ENCODE data around the gene TNS2.

The TNS2 gene

DNA sequence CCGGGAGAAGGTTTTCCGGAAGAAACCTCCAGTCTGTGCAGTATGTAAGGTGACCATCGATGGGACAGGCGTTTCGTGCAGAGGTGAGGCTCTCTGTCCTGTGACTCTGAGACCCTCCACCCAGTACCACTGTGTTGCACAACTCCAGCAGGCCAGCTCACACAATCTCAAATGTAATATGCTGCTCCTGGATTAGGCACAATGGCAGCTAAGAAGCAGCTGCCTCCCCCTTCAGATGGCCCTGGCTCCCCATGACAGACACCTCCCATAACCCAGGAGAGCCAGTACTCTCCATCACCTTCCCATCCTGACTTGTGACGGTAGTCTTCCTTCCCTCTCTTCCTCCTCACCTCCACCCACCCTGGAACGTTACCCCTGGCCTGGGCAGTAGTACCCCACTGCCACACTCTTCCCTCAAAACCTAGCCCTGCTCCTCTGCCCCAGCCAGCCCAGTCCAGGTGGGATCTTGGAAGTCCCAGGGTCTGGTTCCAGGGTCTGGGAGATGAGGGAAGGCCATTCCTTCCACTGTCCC, 2.1 kb downstream of the TNS2 start:
- TF ChIP-seq, protein P1, sequence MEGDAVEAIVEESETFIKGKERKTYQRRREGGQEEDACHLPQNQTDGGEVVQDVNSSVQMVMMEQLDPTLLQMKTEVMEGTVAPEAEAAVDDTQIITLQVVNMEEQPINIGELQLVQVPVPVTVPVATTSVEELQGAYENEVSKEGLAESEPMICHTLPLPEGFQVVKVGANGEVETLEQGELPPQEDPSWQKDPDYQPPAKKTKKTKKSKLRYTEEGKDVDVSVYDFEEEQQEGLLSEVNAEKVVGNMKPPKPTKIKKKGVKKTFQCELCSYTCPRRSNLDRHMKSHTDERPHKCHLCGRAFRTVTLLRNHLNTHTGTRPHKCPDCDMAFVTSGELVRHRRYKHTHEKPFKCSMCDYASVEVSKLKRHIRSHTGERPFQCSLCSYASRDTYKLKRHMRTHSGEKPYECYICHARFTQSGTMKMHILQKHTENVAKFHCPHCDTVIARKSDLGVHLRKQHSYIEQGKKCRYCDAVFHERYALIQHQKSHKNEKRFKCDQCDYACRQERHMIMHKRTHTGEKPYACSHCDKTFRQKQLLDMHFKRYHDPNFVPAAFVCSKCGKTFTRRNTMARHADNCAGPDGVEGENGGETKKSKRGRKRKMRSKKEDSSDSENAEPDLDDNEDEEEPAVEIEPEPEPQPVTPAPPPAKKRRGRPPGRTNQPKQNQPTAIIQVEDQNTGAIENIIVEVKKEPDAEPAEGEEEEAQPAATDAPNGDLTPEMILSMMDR (conservative IDR thresholded peaks at IDR 0.05; ENCODE audit: low read depth) = no peak
- no peak for DNase-seq (ENCODE audit: low spot score)
- ChIA-PET POLR2A (ENCODE audit: low non-redundant PET) (no interaction called here), CTCF (no interaction called here)
- peak overlapping the region; percentile 99 for H3K27ac ChIP-seq

DNA sequence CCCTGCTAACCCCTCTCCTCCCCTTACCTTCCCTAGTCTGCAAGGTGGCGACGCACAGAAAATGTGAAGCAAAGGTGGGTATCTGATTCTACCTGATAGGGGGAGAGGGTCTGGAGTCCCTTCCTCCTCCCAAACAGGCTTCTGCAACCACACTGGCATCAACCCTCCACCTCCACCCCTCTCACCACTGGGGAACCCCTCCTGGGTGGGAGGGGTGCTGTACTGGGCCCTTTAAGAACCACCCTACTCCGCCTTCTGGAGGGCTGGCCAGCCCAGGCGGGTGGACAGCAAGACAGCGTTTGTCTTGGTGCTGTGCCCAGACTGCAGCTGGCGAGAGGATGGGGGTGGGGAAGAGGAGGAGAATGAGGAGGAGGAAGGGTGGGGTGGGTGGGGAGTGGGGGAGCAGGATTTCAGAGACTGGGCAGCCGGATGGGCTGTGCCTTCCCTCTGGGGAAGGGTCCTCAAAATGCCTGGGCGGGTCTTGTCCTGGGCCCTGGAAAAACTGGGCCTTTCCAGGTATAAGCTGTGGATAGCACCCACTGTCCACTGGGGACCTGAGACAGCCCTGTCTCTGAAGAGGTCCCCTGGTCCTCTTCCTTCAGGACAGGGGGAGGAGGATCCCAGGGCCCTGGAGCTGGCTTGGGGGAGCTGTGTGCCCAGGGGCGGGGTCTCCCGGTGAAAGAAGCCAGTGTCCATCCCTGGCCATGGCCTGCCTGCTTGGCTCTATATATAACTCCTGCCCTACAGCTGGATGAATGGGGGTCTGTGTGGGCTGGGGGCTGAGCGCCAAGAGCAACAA, 2.8 kb downstream of the TNS2 start:
- ChIA-PET CTCF (interaction anchor here (0.6 to 3.4 kb wide), 6 partner anchors 9 to 158 kb away, joined by 3 to 32 read pairs (median 4); no protein-coding TSS in a partner anchor), POLR2A (ENCODE audit: low non-redundant PET) (no interaction called here)
- peak overlapping the region; percentile 99 for H3K27ac ChIP-seq
- no peak for DNase-seq (ENCODE audit: low spot score)
- TF ChIP-seq, protein P1 (conservative IDR thresholded peaks at IDR 0.05; ENCODE audit: low read depth) = no peak

DNA sequence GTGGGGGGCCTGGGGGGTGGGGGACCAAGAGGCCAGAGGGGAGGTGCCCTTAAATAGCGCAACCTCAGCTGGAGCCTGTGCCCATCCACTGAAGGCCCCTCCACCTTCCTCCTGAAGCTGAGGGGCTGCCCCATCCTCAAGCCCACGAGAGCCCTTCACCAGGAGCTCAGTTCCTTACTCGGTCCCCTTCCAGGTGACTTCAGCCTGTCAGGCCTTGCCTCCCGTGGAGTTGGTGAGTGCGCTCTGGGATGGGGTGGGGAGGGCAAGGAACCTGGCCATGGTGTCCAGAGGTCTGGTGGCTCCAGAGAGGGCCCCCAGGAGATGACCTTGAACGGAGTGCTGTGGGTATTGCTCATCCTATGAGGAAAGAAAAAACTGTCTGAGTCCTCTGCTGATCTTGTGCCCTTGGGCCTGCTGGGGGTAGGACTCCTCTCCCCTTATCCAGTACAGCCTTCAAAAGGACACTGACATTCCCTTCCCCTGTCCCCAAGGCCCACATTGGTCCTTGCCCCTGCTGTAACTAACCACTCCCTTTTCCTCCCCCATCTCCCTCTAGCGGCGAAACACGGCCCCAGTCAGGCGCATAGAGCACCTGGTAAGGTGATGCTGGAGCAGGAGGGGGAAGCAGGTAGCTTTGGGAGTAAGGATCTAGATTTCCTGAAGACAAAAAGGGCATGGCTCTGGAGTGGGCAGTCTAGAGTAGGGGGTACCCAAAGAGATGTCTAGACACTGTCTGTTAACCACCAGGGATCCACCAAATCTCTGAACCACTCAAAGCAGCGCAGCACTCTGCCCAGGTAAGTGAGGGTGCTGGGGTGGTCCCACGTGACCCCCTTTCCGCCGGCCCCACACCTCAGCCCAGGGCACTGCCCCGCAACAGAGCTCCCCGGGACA, 3.6 kb downstream of the TNS2 start:
- CTCF ChIA-PET = interaction anchor here (0.6 to 3.4 kb wide), 21 partner anchors 8 to 1021 kb away, joined by 3 to 32 read pairs (median 4); partner anchors contain the start of gene SOAT2
- H3K27ac ChIP-seq = peak overlapping the region; percentile 99
- DNase-seq (ENCODE audit: low spot score) = no peak
- TF ChIP-seq, protein P1 (conservative IDR thresholded peaks at IDR 0.05; ENCODE audit: low read depth) = peak; percentile 68
- POLR2A ChIA-PET (ENCODE audit: low non-redundant PET) = interaction anchor here (0.6 kb wide), 1 partner anchor 46 kb away, joined by 7 read pairs; no protein-coding TSS in a partner anchor

DNA sequence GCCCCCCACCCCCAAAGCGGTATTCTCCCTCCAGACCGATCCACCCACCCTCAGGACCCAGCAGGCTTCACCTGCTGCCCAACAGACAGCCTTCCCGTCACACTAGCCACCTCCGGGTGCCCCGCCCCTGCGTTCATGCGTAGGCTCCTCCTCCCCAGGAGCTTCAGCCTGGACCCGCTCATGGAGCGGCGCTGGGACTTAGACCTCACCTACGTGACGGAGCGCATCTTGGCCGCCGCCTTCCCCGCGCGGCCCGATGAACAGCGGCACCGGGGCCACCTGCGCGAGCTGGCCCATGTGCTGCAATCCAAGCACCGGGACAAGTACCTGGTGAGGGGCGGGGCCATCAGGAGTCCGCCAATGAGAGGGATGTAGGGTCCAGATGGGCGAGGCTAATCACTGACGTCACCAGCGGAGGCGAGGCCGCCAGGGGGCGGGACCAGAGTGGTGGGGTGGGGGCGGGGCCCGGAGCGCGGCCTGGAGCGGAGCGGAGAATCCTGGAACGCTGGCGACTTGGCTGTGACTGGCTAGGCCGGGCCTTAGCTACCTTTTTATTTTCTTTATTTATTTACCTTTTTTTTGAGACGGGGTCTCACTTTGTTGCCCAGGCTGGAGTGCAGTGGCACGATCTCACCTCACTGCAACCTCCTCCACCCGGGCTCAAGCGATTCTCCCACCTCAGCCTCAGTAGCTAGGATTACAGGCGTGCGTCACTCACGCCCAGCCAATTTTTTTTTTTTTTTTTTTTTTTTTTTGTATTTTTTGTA, 4.4 kb downstream of the TNS2 start:
- peak overlapping the region; percentile 99 for H3K27ac ChIP-seq
- ChIA-PET CTCF (interaction anchor here (0.6 to 3.4 kb wide), 18 partner anchors 9 to 1022 kb away, joined by 3 to 32 read pairs (median 4); partner anchors contain the start of gene SOAT2), POLR2A (ENCODE audit: low non-redundant PET) (interaction anchor here (0.6 kb wide), 2 partner anchors 45 to 668 kb away, joined by 3 to 7 read pairs; no protein-coding TSS in a partner anchor)
- peak; percentile 94 for DNase-seq (ENCODE audit: low spot score)
- TF ChIP-seq, protein P1 (conservative IDR thresholded peaks at IDR 0.05; ENCODE audit: low read depth) = no peak

DNA sequence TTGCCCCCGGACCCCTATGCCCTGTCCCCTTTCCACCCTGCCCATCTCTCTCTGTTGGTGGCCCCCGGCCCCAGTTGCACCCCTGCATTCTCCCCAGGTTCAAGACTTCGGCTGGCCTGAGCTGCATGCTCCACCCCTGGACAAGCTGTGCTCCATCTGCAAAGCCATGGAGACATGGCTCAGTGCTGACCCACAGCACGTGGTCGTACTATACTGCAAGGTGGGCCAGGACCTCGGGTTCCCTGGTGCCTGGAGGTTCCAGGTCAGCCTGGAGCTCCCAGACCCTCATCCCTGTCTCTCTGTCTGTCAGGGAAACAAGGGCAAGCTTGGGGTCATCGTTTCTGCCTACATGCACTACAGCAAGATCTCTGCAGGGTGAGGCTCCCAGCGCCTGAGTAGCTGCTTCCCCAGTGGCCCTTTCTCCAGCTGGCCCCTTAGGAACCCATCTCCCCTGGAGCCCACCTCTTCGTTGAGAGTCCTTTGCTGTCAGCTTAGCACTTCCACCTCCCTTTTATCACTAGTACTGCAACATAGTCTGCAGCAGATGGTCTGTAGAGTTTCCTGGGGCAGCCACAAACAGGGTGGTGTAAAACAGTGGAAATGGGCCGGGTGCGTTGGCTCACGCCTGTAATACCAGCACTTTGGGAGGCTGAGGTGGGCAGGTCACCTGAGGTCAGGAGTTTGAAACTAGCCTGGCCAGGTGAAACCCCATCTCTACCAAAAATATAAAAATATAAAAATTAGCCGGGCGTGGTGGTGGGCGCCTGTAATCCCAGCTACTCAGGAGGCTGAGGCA, 5.8 kb downstream of the TNS2 start:
- CTCF ChIA-PET = interaction anchor here (3.4 kb wide), 1 partner anchor 10 kb away, joined by 32 read pairs; no protein-coding TSS in a partner anchor
- TF ChIP-seq, protein P1 (conservative IDR thresholded peaks at IDR 0.05; ENCODE audit: low read depth) = no peak
- POLR2A ChIA-PET (ENCODE audit: low non-redundant PET) = no interaction called here
- H3K27ac ChIP-seq = peak overlapping the region; percentile 99
- DNase-seq (ENCODE audit: low spot score) = no peak

All from RWPE1 (cell line).